GM21381 (cell line): ENCODE results near the gene RCBTB2.

ENCODE experiments used
- ATAC-seq: cut with Tn5 transposase; IDR thresholded peaks from one replicate; pipeline ENCODE4 v1.9.1; 2021; ENCODE audit warnings: mild to moderate bottlenecking, moderate library complexity; ENCODE audit not compliant: unreplicated experiment

The RCBTB2 gene

GRCh38 chr13:48564056-48564455, 31.2 kb upstream of the RCBTB2 start:
- ATAC-seq: no peak

- no peak for ATAC-seq
These were observed 30.7 kb upstream of the RCBTB2 start for GRCh38 chr13:48563626-48564025.

GRCh38 chr13:48562296-48563066, 29.6 kb upstream of the RCBTB2 start:
- ATAC-seq: peak; percentile 97

GRCh38 chr13:48561466-48562235, 28.8 kb upstream of the RCBTB2 start:
- peak; percentile 31 for ATAC-seq

- ATAC-seq: no peak
These were observed 27.9 kb upstream of the RCBTB2 start for GRCh38 chr13:48560657-48561337.

- ATAC-seq: no peak
These were observed 26.9 kb upstream of the RCBTB2 start for GRCh38 chr13:48559638-48560320.

GRCh38 chr13:48556817-48557216, 23.9 kb upstream of the RCBTB2 start:
- no peak for ATAC-seq

- ATAC-seq: no peak
These were observed 22.6 kb upstream of the RCBTB2 start for GRCh38 chr13:48555441-48555840.

GRCh38 chr13:48551329-48551728, 18.4 kb upstream of the RCBTB2 start:
- ATAC-seq: no peak

- no peak for ATAC-seq
These were observed 16.8 kb upstream of the RCBTB2 start for GRCh38 chr13:48549658-48550057.

- no peak for ATAC-seq
These were observed 14.8 kb upstream of the RCBTB2 start for GRCh38 chr13:48547663-48548092.

GRCh38 chr13:48545608-48546007, 12.7 kb upstream of the RCBTB2 start:
- no peak for ATAC-seq

GRCh38 chr13:48542581-48543341, 9.9 kb upstream of the RCBTB2 start:
- no peak for ATAC-seq

GRCh38 chr13:48542138-48542537, 9.3 kb upstream of the RCBTB2 start:
- ATAC-seq: no peak

- no peak for ATAC-seq
These were observed 6.7 kb upstream of the RCBTB2 start for GRCh38 chr13:48539550-48539949.

- ATAC-seq: no peak
These were observed 3.9 kb upstream of the RCBTB2 start for GRCh38 chr13:48536621-48537250.

GRCh38 chr13:48535766-48536165, 2.9 kb upstream of the RCBTB2 start:
- ATAC-seq: no peak

GRCh38 chr13:48534911-48535501, 2.1 kb upstream of the RCBTB2 start:
- no peak for ATAC-seq

- ATAC-seq: no peak
These were observed 1.2 kb upstream of the RCBTB2 start for GRCh38 chr13:48533961-48534600.
